HepG2 (cell line): ENCODE measurements around the gene REPIN1. TPM values are rescaled to one million over a fixed set of nuclear protein-coding genes. Genes with fewer than 3 reads are reported as not detected.
A peak's percentile ranks its signal among the peaks of the same experiment; 100 is the strongest.

Experiments
- BRD4 ChIP-seq: sonication (generic); formaldehyde crosslinking; IDR thresholded peaks from 2 replicates; pipeline ENCODE4 v1.4.0; 2020; ENCODE audit warnings: missing genetic modification reagents
- CEBPB ChIP-seq: IDR thresholded peaks from 2 replicates; pipeline ENCODE4 v1.6.1; 2011; ENCODE audit warnings: low read depth, low read length, improper control_type of control experiment, borderline replicate concordance
- ETV6 ChIP-seq: sonication (generic); formaldehyde crosslinking; conservative IDR thresholded peaks from 2 replicates; pipeline ENCODE4 v1.4.0; 2020; ENCODE audit warnings: missing genetic modification reagents
- NR2C2 ChIP-seq: sonication (generic); formaldehyde crosslinking; IDR thresholded peaks from 2 replicates; pipeline ENCODE4 v1.4.0; 2020; ENCODE audit warnings: missing genetic modification reagents, mild to moderate bottlenecking, moderate library complexity, borderline replicate concordance
- NRL ChIP-seq: sonication (generic); formaldehyde crosslinking; IDR thresholded peaks from 2 replicates; pipeline ENCODE4 v1.5.0; 2020; ENCODE audit warnings: missing genetic modification reagents, mild to moderate bottlenecking, moderate library complexity, borderline replicate concordance
- PHF20 ChIP-seq: sonication (generic); formaldehyde crosslinking; IDR thresholded peaks from 2 replicates; pipeline ENCODE4 v1.5.0; 2020; ENCODE audit warnings: mild to moderate bottlenecking, missing genetic modification reagents
- RBM39 ChIP-seq: fragments of 200-400 bp; formaldehyde crosslinking; IDR thresholded peaks from one replicate; pipeline ENCODE4 v1.6.1; 2018; ENCODE audit warnings: antibody characterized with exemption, mild to moderate bottlenecking, low read depth, low read length; ENCODE audit not compliant: poor library complexity, severe bottlenecking
- REXO4 ChIP-seq: sonication (generic); formaldehyde crosslinking; IDR thresholded peaks from 2 replicates; pipeline ENCODE4 v1.8.0; 2022; ENCODE audit warnings: missing genetic modification reagents, mild to moderate bottlenecking, borderline replicate concordance
- SMAD9 ChIP-seq: sonication (generic); formaldehyde crosslinking; IDR thresholded peaks from 2 replicates; pipeline ENCODE4 v1.5.1; 2020; ENCODE audit warnings: mild to moderate bottlenecking, missing genetic modification reagents
- ZBTB7A ChIP-seq: sonication (generic); formaldehyde crosslinking; IDR thresholded peaks from 2 replicates; pipeline ENCODE4 v1.8.0; 2022; ENCODE audit warnings: mild to moderate bottlenecking, missing genetic modification reagents
- ZFP37 ChIP-seq: sonication (generic); formaldehyde crosslinking; IDR thresholded peaks from 2 replicates; pipeline ENCODE4 v1.4.0; 2020; ENCODE audit warnings: missing genetic modification reagents, borderline replicate concordance
- ZNF841 ChIP-seq: sonication (generic); formaldehyde crosslinking; IDR thresholded peaks from 2 replicates; pipeline ENCODE4 v1.8.1; 2023; ENCODE audit warnings: missing genetic modification reagents, borderline replicate concordance
- polyA plus RNA-seq, 8 experiments: library from polyadenylated mRNA; depleted of rRNA in 3 of 8; stranded (reverse) in 7 of 8; unstranded in 1 of 8; fragments of >200 nt; fragmentation: Illumina TruSeq in 4 of 8; extraction: Trizol in 4 of 8; gene quantifications; 2 replicates each; pipeline versions ENCODE4 v1.2.1 to v1.2.3, GENCODE V29; 2011 to 2016; ENCODE audit warnings: low read depth in 4 of 8, missing spikeins in 1 of 8, mixed read lengths in 1 of 8; ENCODE audit not compliant: insufficient read depth in 1 of 8
- total RNA-seq, 5 experiments: library from RNA; depleted of rRNA; stranded (reverse); fragments of >200 nt; fragmentation: Illumina TruSeq; extraction: Trizol; gene quantifications; 2 replicates each; pipeline ENCODE4 v1.2.3, GENCODE V29; 2016; ENCODE audit warnings: low read depth in 1 of 5
- TF ChIP-seq, protein P1 (sequence below): sonication (generic); formaldehyde crosslinking; IDR thresholded peaks from 2 replicates; pipeline ENCODE4 v1.5.0; 2020; ENCODE audit warnings: mild to moderate bottlenecking, missing genetic modification reagents, borderline replicate concordance
- TF ChIP-seq, protein P2 (sequence below): sonication (generic); formaldehyde crosslinking; IDR thresholded peaks from 2 replicates; pipeline ENCODE4 v1.4.0; 2020; ENCODE audit warnings: missing genetic modification reagents
- TF ChIP-seq, protein P3 (sequence below): sonication (generic); formaldehyde crosslinking; IDR thresholded peaks from 2 replicates; pipeline ENCODE4 v1.4.0; 2020; ENCODE audit warnings: mild to moderate bottlenecking, missing genetic modification reagents
- TF ChIP-seq, protein P4 (sequence below): sonication (generic); formaldehyde crosslinking; IDR thresholded peaks from 2 replicates; pipeline ENCODE4 v1.5.0; 2020; ENCODE audit warnings: missing genetic modification reagents

REPIN1 gene
- total and polyA plus RNA-seq, 2 of the 13 experiments (the other 11 are each of a cell fraction or from before 2014, with no cell fraction given): 69.9 to 108 TPM

DNA sequence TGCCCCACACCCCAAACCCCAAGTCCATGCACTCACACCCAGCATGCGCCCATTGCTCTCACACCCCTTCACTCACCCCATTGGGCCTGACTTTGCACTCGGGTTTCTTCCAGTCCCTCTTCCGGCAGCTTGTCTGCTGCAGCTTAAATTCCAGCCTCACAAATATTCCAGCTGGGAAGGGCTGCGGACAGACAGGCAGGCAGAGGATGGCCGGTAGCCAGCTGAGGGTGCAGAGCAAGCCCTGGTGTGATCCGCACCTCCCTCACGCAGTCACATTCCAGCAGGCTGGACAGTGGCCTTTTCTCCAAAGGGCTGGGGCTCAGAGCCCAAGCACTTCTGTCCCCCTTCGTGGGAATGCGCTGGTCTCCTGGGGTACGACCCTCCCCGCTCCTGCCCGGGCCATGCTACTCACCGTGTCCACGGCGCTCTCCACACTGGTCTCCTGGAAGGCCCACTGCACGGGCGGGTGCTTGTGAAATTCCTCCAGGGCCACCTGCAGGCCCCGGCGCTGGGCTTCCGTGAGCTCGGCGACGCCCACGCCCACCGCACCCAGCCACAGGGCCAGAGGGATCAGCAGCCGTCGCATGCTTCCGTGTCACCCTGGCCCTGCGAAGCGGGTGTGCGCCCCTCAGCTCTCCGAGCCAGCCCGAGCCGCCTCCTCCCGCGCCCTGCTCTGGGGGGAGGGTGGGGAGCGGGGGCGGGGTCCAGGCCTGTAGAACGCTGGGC, 28.4 kb upstream of the REPIN1 start (continued):
- TF ChIP-seq, protein P1, sequence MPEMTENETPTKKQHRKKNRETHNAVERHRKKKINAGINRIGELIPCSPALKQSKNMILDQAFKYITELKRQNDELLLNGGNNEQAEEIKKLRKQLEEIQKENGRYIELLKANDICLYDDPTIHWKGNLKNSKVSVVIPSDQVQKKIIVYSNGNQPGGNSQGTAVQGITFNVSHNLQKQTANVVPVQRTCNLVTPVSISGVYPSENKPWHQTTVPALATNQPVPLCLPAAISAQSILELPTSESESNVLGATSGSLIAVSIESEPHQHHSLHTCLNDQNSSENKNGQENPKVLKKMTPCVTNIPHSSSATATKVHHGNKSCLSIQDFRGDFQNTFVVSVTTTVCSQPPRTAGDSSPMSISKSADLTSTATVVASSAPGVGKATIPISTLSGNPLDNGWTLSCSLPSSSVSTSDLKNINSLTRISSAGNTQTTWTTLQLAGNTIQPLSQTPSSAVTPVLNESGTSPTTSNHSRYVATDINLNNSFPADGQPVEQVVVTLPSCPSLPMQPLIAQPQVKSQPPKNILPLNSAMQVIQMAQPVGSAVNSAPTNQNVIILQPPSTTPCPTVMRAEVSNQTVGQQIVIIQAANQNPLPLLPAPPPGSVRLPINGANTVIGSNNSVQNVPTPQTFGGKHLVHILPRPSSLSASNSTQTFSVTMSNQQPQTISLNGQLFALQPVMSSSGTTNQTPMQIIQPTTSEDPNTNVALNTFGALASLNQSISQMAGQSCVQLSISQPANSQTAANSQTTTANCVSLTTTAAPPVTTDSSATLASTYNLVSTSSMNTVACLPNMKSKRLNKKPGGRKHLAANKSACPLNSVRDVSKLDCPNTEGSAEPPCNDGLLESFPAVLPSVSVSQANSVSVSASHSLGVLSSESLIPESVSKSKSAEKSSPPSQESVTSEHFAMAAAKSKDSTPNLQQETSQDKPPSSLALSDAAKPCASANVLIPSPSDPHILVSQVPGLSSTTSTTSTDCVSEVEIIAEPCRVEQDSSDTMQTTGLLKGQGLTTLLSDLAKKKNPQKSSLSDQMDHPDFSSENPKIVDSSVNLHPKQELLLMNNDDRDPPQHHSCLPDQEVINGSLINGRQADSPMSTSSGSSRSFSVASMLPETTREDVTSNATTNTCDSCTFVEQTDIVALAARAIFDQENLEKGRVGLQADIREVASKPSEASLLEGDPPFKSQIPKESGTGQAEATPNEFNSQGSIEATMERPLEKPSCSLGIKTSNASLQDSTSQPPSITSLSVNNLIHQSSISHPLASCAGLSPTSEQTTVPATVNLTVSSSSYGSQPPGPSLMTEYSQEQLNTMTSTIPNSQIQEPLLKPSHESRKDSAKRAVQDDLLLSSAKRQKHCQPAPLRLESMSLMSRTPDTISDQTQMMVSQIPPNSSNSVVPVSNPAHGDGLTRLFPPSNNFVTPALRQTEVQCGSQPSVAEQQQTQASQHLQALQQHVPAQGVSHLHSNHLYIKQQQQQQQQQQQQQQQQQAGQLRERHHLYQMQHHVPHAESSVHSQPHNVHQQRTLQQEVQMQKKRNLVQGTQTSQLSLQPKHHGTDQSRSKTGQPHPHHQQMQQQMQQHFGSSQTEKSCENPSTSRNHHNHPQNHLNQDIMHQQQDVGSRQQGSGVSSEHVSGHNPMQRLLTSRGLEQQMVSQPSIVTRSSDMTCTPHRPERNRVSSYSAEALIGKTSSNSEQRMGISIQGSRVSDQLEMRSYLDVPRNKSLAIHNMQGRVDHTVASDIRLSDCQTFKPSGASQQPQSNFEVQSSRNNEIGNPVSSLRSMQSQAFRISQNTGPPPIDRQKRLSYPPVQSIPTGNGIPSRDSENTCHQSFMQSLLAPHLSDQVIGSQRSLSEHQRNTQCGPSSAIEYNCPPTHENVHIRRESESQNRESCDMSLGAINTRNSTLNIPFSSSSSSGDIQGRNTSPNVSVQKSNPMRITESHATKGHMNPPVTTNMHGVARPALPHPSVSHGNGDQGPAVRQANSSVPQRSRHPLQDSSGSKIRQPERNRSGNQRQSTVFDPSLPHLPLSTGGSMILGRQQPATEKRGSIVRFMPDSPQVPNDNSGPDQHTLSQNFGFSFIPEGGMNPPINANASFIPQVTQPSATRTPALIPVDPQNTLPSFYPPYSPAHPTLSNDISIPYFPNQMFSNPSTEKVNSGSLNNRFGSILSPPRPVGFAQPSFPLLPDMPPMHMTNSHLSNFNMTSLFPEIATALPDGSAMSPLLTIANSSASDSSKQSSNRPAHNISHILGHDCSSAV (CRISPR knock-in tag): no peak
- no peak for TF ChIP-seq ZNF841
- TF ChIP-seq, protein P2, sequence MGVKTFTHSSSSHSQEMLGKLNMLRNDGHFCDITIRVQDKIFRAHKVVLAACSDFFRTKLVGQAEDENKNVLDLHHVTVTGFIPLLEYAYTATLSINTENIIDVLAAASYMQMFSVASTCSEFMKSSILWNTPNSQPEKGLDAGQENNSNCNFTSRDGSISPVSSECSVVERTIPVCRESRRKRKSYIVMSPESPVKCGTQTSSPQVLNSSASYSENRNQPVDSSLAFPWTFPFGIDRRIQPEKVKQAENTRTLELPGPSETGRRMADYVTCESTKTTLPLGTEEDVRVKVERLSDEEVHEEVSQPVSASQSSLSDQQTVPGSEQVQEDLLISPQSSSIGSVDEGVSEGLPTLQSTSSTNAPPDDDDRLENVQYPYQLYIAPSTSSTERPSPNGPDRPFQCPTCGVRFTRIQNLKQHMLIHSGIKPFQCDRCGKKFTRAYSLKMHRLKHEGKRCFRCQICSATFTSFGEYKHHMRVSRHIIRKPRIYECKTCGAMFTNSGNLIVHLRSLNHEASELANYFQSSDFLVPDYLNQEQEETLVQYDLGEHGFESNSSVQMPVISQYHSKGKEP (CRISPR knock-in tag): no peak
- peak; percentile 67 for TF ChIP-seq RBM39
- no peak for TF ChIP-seq PHF20
- TF ChIP-seq NR2C2 (CRISPR knock-in tag): 0 out of 2 replicates have a peak, but pooled peaks have one; percentile 8
- TF ChIP-seq, protein P3, sequence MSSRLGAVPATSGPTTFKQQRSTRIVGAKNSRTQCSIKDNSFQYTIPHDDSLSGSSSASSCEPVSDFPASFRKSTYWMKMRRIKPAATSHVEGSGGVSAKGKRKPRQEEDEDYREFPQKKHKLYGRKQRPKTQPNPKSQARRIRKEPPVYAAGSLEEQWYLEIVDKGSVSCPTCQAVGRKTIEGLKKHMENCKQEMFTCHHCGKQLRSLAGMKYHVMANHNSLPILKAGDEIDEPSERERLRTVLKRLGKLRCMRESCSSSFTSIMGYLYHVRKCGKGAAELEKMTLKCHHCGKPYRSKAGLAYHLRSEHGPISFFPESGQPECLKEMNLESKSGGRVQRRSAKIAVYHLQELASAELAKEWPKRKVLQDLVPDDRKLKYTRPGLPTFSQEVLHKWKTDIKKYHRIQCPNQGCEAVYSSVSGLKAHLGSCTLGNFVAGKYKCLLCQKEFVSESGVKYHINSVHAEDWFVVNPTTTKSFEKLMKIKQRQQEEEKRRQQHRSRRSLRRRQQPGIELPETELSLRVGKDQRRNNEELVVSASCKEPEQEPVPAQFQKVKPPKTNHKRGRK (CRISPR knock-in tag): no peak
- TF ChIP-seq NRL: peak; percentile 55; the same call in 1 of the 2 replicates
- TF ChIP-seq ZFP37 (CRISPR knock-in tag): no peak
- TF ChIP-seq ETV6 (CRISPR knock-in tag): no peak
- TF ChIP-seq, protein P4, sequence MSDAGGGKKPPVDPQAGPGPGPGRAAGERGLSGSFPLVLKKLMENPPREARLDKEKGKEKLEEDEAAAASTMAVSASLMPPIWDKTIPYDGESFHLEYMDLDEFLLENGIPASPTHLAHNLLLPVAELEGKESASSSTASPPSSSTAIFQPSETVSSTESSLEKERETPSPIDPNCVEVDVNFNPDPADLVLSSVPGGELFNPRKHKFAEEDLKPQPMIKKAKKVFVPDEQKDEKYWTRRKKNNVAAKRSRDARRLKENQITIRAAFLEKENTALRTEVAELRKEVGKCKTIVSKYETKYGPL: no peak
- peak; percentile 49; the same call in 1 of the 2 replicates for TF ChIP-seq BRD4 (CRISPR knock-in tag)
- peak; percentile 16; the same call in 1 of the 2 replicates for TF ChIP-seq ZBTB7A (CRISPR knock-in tag)
- no peak for TF ChIP-seq REXO4 (CRISPR knock-in tag)
- TF ChIP-seq CEBPB: 0 out of 2 replicates have a peak, but pooled peaks have one; percentile 2
- TF ChIP-seq SMAD9: no peak
